Pancreas (tissue), 10 donors: ENCODE results near the gene COX6A1. TPM values are rescaled to one million over a fixed set of nuclear protein-coding genes. Genes with fewer than 3 reads are reported as not detected.
"Not testable (repeated sequence)": the region's sequence is repeated elsewhere in the genome, so short reads cannot be mapped to it uniquely, and the experiment has no call there.

Experiments used
- ATAC-seq, 4 donors: fragments of 200-7000 bp; cut with Tn5 transposase; one replicate each; pipeline versions ENCODE4 v1.8.0 to v1.9.1; 2020; ENCODE audit warnings: mild to moderate bottlenecking in 4 of 4, moderate library complexity in 4 of 4
- DNase-seq, 6 donors: peaks; one replicate each; pipeline ENCODE4 v3.0.0-alpha.2; 2020
- FAIRE-seq: peaks from 2 replicates; lab custom pipeline; 2012; peaks lifted over from hg19 to GRCh38; lab: Jason Lieb, UNC
- H3K27ac ChIP-seq, 4 donors: fragments of 200-600 bp; sonication (generic); 1 replicate in 3 of 4; 2 replicates in 1 of 4; pipeline versions ENCODE4 v1.5.0 to v1.8.0; 2020
- H3K27me3 ChIP-seq, 4 donors: fragments of 200-600 bp; one replicate each; pipeline ENCODE4 v1.8.0; 2021
- H3K36me3 ChIP-seq, 3 donors: fragments of 200-600 bp; sonication (generic) in 1 of 3; one replicate each; pipeline versions ENCODE4 v1.5.0 to v1.8.0; 2020 to 2021
- H3K4me1 ChIP-seq, 3 donors: fragments of 200-600 bp; one replicate each; pipeline ENCODE4 v1.8.0; 2021
- H3K4me3 ChIP-seq, 4 donors: fragments of 200-600 bp; sonication (generic) in 2 of 4; one replicate each; pipeline versions ENCODE4 v1.5.0 to v1.8.0; 2020 to 2021
- H3K9me3 ChIP-seq, 4 donors: fragments of 200-600 bp; one replicate each; pipeline ENCODE4 v1.8.0; 2021
- WGBS, 2 donors: extraction: QIAGEN DNeasy Blood & Tissue Kit; methylation state at CpG; one replicate each; pipeline ENCODE4 v1.1.7; 2013; 5-methylcytosine and 5-hydroxymethylcytosine counted together
- intact Hi-C, 3 donors: fragments of 100-400 bp; cut with DNase I; formaldehyde crosslinking; loops; one replicate each; pipeline versions ENCODE4 v1.11.1 to v1.14.2; 2022
- polyA plus RNA-seq, 2 donors: library from polyadenylated mRNA; stranded (reverse); fragments of 200-250 nt; gene quantifications; one replicate each; pipeline ENCODE4 v1.2.3, GENCODE V29; 2013
- total RNA-seq, 6 donors: library from RNA; stranded (reverse); fragmentation: NEBNext Ultra II Directional in 4 of 6; extraction: Animal tissue kit (Norgen Biotek cat#: 25700) in 4 of 6; gene quantifications; one replicate each; pipeline versions ENCODE4 v1.2.1 to v1.2.4, GENCODE V29; 2021 to 2023
- TF ChIP-seq, protein P1 (sequence below), 4 donors: fragments of 200-600 bp; sonication (generic) in 3 of 4; IDR thresholded peaks; one replicate each; pipeline versions ENCODE4 v1.5.0 to v1.8.0; 2021; ENCODE audit warnings: antibody characterized with exemption in 4 of 4
- donor health status: healthy with polysubstance abuse.
- donor health status: DM: no; HTN: no; CAD: no; lungs with moderate emphysema.
- donor health status: DM: no; HTN: no; CAD: no.
- donor health status: control.
- donor health status: control.
- donor health status: Bipolar disorder and iron deficiency.
- donor health status: DM: yes; HTN: yes; CAD: no.
- donor health status: DM: no; HTN: no; CAD: no.
- donor health status: DM: no; HTN: no; CAD: no.
- donor health status: DM: yes; HTN: yes; CAD: no.

The COX6A1 gene
- total and polyA plus RNA-seq, 8 donors: 118 to 324 (median 144) TPM

DNA sequence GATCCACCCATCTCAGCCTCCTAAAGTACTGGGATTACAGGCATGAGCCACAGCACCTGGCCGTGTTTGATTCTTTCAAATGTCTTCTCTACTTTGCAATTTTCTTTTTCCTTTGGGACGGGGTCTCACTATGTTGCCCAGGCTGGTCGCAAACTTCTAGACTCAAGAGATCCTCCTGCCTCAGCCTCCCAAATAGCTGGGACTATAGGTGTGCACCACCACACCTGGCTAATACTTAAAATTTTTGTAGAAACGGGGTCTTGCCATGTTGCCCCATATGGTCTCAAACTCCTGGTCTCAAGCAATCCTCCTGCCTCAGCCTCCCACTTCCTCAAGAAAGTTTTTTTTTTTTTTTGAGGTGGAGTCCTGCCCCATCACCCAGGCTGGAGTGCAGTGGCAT, 10.1 kb downstream of the COX6A1 start:
- no peaks in the 10 kb centered on the region for H3K27me3 ChIP-seq
- TF ChIP-seq, protein P1, sequence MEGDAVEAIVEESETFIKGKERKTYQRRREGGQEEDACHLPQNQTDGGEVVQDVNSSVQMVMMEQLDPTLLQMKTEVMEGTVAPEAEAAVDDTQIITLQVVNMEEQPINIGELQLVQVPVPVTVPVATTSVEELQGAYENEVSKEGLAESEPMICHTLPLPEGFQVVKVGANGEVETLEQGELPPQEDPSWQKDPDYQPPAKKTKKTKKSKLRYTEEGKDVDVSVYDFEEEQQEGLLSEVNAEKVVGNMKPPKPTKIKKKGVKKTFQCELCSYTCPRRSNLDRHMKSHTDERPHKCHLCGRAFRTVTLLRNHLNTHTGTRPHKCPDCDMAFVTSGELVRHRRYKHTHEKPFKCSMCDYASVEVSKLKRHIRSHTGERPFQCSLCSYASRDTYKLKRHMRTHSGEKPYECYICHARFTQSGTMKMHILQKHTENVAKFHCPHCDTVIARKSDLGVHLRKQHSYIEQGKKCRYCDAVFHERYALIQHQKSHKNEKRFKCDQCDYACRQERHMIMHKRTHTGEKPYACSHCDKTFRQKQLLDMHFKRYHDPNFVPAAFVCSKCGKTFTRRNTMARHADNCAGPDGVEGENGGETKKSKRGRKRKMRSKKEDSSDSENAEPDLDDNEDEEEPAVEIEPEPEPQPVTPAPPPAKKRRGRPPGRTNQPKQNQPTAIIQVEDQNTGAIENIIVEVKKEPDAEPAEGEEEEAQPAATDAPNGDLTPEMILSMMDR (IDR thresholded peaks at IDR 0.05): no peak
- ATAC-seq: no peak
- peaks cover 0 to 16% (median 0%) of the 10 kb centered on the region in 3 donors for H3K36me3 ChIP-seq
- H3K9me3 ChIP-seq: no peaks in the 10 kb centered on the region
- peak overlapping the region in 2 of 4 donors; percentile 74 to 97 for H3K4me3 ChIP-seq
- 81 to 90% methylated on average over 4 of the region's 4 CpGs for WGBS, 2 donors
- peaks cover 6 to 26% (median 11%) of the 10 kb centered on the region in 3 donors for H3K4me1 ChIP-seq
- intact Hi-C loops: no loop called here
- FAIRE-seq: no peak
- no peak for DNase-seq
- H3K27ac ChIP-seq: no peak overlapping the region

DNA sequence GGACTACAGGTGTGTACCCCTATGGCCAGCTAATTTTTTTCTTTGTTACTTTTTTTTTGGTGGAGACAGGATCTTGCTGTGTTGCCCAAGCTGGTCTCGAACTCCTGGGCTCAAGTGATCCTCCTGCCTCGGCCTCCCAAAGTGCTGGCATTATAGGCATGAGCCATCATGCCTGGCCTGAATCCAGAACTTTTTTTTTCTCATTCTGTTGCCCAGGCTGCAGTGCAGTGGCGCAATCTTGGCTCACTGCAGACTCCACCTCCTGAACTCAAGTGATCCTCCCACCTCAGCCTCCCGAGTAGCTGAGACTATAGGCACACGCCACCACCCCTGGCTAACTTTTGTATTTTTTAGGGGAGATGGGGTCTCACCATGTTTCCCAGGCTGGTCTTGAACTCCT, 14.6 kb downstream of the COX6A1 start:
- DNase-seq: peak in 4 of 6 donors; percentile 47 to 69 (median 64)
- H3K4me1 ChIP-seq: peaks cover 11 to 37% (median 18%) of the 10 kb centered on the region in 3 donors
- H3K4me3 ChIP-seq, FAIRE-seq, H3K9me3 ChIP-seq, H3K27me3 ChIP-seq, intact Hi-C loops: not testable (repeated sequence)
- peaks cover 0 to 12% (median 0%) of the 10 kb centered on the region in 3 donors for H3K36me3 ChIP-seq
- peak overlapping the region; percentile 51 to 76 (median 66) for H3K27ac ChIP-seq
- 43 to 47% methylated on average over 5 of the region's 5 CpGs for WGBS, 2 donors
- ATAC-seq: peak; percentile 40 to 54 (median 46)

- Histone ChIP-seq H3K9me3 (no peaks in the 10 kb centered on the region), H3K27ac (peak overlapping the region; percentile 51 to 76 (median 66)), H3K4me3 (no peak overlapping the region), H3K36me3 (peaks cover 0 to 18% (median 5%) of the 10 kb centered on the region in 3 donors), H3K27me3 (no peaks in the 10 kb centered on the region), H3K4me1 (peaks cover 11 to 31% (median 15%) of the 10 kb centered on the region in 3 donors)
- no peak for FAIRE-seq
- intact Hi-C loops: no loop called here
- 29 to 37% methylated on average over 3 of the region's 3 CpGs for WGBS, 2 donors
- TF ChIP-seq, protein P1 (IDR thresholded peaks at IDR 0.05): no peak
- peak in 1 of 6 donors; percentile 51 for DNase-seq
- peak; percentile 59 to 75 (median 68) for ATAC-seq
Observed at GRCh38 chr12:120453060-120453750, 15.3 kb downstream of the COX6A1 start.

DNA sequence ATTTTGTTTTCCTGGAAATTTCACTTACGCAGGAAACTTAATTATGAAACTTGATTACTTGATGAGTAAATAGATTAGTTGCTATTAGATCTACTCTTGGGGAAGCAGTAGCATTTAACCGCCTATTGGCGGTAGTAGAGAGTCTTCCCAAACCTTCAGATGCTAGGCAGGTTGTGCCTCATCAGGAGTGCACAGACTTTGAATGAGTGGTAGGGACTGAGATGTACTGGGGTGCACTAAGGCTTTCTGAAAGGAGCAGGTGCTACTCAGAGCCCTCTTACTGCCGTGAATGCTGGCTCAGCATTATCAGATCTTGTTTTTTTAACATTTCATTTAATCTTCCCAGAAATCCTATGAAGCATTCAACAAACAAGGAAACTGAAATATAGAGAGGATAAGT, 16.1 kb downstream of the COX6A1 start:
- TF ChIP-seq, protein P1 (IDR thresholded peaks at IDR 0.05): peak in 3 of 4 donors; percentile 24 to 30 (median 25)
- Histone ChIP-seq H3K36me3 (peaks cover 0 to 22% (median 11%) of the 10 kb centered on the region in 3 donors), H3K4me1 (peaks cover 11 to 30% (median 15%) of the 10 kb centered on the region in 3 donors), H3K27me3 (no peaks in the 10 kb centered on the region), H3K9me3 (no peaks in the 10 kb centered on the region), H3K4me3 (no peak overlapping the region), H3K27ac (peak overlapping the region; percentile 66 to 76 (median 68))
- DNase-seq: no peak
- peak in 3 of 4 donors; percentile 19 to 44 (median 33) for ATAC-seq
- intact Hi-C loops: no loop called here
- FAIRE-seq: peak; percentile 34
- 35 to 39% methylated on average over 4 of the region's 4 CpGs for WGBS, 2 donors

- H3K27me3 ChIP-seq: no peaks in the 10 kb centered on the region
- H3K9me3 ChIP-seq: no peaks in the 10 kb centered on the region
- ATAC-seq (peak; percentile 64 to 75 (median 72)), FAIRE-seq (no peak), DNase-seq (peak; percentile 65 to 92 (median 86))
- peaks cover 11 to 25% (median 15%) of the 10 kb centered on the region in 3 donors for H3K4me1 ChIP-seq
- no peak overlapping the region for H3K4me3 ChIP-seq
- peaks cover 0 to 35% (median 23%) of the 10 kb centered on the region in 3 donors for H3K36me3 ChIP-seq
- peak overlapping the region; percentile 67 to 76 (median 68) for H3K27ac ChIP-seq
- intact Hi-C loops: no loop called here
- TF ChIP-seq, protein P1 (IDR thresholded peaks at IDR 0.05): no peak
- 41 to 52% methylated on average over 7 of the region's 7 CpGs for WGBS, 2 donors
Observed at GRCh38 chr12:120455302-120455701, 17.4 kb downstream of the COX6A1 start.
